ENCODE results near the gene TBL2.
"Not testable (repeated sequence)": the region's sequence is repeated elsewhere in the genome, so short reads cannot be mapped to it uniquely, and the experiment has no call there.

The TBL2 gene

DNA sequence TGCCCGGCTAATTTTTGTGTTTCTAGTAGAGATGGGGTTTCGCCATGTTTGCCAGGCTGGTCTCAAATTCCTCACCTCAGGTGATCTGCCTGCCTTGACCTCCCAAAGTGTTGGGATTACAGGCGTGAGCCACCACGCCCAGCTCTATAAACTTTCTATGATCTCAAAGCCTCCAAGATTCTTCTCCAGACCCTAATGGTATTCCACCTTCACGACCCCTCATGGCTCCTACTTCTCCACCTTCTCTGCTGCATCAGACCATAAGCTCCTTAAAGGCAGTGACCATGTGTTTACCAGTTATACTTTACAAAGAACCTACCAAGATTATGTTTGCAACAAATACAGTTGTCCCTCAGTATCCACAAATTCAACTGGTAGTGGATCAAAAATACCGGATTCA is 46.2 kb downstream of the TBL2 start:
- no peak for DNase-seq

DNA sequence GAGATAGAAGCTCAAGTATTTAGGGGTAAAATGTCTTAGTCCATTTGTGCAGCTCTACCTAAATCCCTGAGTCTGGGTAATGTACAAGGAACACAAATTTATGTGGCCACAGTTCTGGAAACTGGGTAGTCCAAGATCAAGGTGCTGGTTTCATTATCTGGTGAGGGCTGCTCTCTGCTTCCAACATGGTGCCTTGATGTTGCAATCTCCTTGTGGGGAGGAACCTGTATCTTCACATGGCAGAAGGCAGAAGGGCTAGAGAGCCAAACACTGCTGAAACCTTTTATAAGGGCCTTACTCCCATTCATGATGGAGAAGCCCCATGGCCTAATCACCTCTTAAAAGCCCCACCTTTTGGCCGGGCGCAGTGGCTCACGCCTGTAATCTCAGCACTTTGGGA is 47.6 kb downstream of the TBL2 start:
- DNase-seq = no peak

- DNase-seq = peak in 3 of 4 experiments; percentile 13 to 19 (median 16)
These were observed 51.2 kb downstream of the TBL2 start for GRCh38 chr7:73526896-73527821.

DNA sequence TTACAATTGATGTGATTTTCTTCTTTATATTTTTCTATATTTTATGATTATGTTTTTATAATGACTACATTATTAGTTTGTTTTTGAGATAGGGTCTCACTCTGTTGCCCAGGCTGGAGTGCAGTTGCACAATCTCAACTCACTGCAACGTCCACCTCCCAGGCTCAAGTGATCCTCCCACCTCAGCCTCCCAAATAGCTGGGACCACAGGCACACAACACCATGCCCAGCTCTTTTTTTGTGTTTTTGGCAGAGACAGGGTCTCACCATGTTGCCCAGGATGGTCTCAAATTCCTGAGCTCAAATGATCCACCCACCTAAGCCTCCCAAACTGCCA is 52.3 kb downstream of the TBL2 start:
- DNase-seq = not testable (repeated sequence)

GRCh38 chr7:73522105-73522872 is 56.1 kb downstream of the TBL2 start, which contains the start of gene BAZ1B:
Gene BAZ1B (minus strand): TSS chr7:73522293. CDS start chr7:73521933, 360 bp downstream.
- DNase-seq = peak; percentile 98 to 100 (median 99)

GRCh38 chr7:73521636-73522104 is 56.7 kb downstream of the TBL2 start:
- DNase-seq = peak in 2 of 4 experiments; percentile 76 to 80

DNA sequence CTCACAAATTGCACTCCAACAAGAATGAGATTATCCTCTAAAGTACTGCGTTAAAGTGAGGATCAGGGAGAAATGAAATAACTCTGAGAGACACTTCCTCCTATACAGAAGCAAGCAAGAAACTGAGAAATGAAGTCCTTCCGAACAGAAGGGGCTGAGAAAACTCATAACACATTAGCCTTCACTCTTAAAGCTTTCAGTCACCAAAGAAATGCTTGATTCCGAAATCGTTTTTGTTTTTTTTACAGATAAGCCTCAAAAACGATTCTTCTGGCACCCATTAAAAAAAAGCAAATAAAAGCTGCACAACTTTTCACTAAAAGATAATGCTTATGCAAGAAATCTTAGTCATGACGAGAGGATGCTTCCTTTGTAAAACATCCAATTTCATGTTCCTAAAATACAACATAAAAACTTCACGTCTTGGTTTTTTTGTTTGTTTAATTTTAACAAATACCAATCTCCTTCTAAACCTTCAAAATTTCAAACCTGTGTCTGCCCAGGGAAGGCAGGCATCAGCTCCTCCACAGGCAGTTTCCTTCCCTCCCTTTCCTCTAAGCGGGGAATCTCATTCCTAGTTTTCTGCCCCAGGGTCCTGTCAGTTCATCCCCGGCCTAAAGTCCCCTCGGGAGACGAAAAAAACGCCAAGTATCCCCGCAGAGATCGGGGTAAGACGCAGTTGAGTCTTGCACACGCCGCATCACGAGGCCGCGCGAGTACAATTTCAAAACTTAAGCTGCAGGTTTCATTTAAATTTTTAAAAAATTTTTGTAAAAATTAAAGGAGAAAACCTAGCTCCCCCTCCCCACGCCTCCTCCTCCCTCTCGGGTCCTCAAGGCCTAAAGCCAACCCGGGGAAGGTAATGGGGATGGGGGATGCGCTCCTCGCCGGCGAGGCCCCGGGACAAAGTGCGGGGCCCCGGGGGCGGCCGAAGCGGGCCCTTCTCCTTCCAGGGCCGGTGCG is 57.4 kb downstream of the TBL2 start:
- DNase-seq = peak; percentile 10 to 44 (median 36)

DNA sequence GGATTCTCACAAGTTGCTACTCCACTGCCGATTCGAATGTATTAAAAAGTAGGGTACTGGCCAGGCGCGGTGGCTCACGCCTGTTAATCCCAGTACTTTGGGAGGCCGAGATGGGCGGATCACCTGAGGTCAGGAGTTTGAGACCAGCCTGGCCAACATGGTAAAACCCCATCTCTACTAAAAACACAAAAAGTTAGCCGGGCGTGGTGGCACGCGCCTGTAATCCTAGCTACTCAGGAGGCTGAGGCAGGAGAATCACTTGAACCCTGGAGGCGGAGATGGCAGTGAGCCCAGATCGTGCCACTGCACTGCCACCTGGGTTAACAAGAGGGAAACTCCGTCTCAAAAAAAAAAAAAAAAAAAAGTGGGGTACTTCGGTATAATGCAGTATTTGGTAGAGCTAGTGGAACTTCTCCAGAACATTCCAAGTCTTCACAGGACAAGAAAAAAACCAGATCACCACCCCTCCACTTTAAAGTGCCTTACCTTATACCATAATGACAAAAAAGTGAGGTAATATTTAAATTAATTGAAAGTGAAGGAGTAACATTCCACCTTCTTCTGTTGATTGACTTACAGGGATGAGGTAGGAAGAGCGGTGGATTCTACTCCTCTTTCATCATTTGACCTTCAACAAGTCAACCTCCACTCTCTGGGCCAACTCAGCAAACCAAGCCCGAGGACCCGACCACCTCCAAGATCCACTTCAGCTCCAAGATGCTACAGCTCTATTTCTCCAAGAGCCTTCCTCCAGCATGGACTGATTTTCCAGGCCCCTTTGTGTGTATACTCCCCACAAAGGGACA is 58.3 kb downstream of the TBL2 start:
- peak in 2 of 4 experiments; percentile 5 to 28 for DNase-seq

DNA sequence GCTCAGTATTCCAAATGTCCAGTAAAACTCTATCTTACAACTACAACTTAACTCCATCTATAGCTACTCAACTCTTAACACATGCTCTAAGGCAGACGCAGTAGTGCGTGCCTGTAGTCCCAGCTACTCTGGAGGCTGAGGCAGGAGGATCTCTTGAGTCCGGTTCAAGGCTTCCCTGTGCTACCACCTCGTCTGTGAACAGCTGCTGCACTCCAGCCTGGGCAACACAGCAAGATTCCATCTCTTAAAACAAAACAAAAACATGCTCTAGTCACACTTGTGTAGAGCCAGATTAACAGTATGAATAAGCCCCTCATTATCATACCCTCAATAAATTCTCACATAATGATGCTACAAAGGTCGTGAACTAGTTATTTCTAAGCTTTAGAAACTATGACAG is 59.9 kb downstream of the TBL2 start:
- no peak for DNase-seq
